Activated CD4-positive, alpha-beta T cell treated with anti-CD3 and anti-CD28 coated beads, Interleukin-10, Interleukin-2, amounts not matched to agents 100 ng/mL and 50 ng/mL, durations not matched to agents 16 hours and 8 hours (primary cell): ENCODE results near the gene CA12.
A peak's percentile ranks its signal among the peaks of the same experiment; 100 is the strongest.

Experiments used
- DNase-seq: peaks from one replicate; pipeline ENCODE4 v3.0.0-alpha.2; 2020

Gene CA12

DNA sequence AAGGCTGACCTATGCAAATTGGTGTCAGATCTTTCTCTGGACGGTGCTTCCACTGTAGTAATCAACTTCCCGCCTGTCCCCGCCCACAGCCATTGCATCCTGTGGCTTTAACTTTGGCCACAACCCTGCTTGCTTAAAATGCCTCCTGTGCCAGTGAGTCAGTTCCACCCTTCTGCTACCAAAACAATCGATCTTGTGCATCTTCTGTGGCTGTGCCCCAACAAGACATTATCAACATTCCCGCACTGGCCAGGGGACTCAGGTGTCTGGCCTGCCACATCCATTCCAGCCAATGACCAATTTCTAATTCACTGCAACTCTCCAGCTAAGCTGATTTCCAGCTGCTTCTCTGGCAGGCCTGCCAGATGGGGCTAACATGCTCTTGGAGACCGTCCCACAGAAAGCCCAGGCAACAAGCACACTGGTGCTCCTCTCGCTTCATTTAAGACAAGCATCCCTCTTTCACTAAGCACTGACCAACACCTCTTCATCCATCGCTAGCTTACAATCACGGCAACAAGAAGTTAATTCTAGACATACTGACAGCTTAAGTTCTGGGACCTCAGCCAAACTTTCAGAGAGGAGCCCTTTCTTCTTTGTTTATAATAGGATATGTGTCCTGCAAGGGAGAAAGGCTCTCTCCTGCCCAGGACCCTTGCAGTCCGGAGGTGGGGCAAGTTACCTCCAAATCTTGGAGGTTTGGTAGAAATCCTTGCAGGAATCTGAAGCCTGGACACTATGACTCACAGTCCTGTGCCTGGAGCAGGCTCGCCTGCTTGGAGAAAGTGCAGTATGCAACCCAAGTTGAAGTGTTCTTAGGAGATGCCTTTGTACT lies 6.7 kb downstream of the CA12 start:
- DNase-seq = peak; percentile 79

GRCh38 chr15:63373866-63374548 lies 7.6 kb downstream of the CA12 start:
- DNase-seq = no peak

DNA sequence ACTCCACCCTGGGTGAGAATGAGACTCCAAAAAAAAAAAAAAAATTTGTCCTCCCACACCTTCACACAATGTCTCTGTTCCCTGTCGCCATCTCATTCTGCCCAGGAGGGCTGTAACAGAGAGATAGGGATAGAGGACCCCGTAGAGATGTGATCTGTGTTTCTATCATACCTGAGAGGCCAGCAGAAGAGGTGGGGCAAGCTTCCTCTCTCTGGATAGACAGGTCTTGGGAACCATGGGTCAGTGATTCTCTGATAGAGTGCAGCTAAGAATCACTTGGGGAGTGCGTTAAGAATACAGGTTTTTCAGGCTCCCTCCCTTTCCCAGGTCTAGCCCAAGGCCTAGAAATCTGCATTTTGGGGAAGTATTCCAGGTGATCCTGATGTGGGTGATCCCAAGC lies 8.3 kb downstream of the CA12 start:
- no peak for DNase-seq

GRCh38 chr15:63372753-63373152 lies 8.9 kb downstream of the CA12 start:
- DNase-seq = no peak

- DNase-seq = peak; percentile 62
Measured at GRCh38 chr15:63372018-63372705, 9.5 kb downstream of the CA12 start.

- DNase-seq = peak; percentile 31
Measured at GRCh38 chr15:63371297-63371918, 10.2 kb downstream of the CA12 start.

- no peak for DNase-seq
Measured at GRCh38 chr15:63370764-63371163, 10.9 kb downstream of the CA12 start.

- no peak for DNase-seq
Measured at GRCh38 chr15:63369781-63370180, 11.9 kb downstream of the CA12 start.

DNA sequence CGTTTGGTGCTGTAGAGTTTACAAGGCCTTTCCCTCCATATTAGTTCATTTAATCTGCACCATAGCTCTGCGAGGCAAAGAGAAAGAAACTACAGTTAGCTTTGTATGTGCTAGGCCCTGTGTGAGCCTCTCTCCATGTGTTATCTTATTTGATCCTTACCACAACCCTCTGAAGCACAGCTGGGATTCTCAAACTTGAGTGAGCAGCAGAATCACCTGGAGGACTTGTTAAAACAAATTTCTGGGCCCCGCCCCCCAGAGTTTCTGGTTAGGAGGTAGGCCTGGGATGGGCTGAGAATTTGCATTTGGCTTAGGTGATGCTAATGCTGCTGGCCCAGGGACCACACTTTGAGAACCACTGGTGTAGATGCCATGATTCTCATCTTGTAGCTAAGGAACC lies 12.3 kb downstream of the CA12 start:
- no peak for DNase-seq

DNA sequence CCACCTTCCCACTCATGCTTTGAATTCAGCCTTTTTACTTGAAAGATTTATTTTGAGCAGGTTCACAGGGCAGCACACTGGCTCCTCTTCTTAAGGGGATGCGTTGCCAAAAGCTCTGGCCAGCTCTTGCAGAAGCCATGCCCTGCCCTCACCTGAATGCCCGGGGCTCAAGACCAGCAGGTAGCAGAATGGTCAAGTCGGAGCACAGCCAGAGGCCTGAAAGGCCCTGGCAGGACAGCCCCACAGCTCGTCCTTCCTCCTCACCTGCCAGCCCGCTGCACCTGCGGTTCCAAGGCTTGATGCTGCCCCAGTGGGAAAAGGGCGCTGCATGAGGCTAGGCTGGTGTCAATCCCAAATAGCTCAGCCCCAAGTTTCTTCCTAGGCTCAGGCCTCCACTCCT lies 13.1 kb downstream of the CA12 start:
- no peak for DNase-seq

DNA sequence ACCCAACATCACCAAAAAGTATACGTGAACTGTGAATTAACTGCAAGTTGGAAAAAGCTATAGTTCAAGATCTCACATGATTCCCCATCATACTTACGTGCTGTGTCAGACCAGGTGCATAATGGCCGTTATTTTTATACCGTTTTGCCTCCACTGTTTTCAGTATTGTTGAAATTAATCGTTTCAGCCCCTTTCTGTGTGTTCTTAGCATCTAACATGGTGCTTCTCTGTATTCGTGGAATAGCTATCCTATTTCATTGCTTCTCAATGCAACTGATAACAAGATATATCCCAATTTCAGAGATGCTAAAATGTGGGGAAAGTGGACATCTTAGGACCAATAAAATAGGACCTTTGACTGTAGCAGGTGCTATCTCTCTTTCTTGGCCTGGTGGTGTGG lies 13.7 kb downstream of the CA12 start:
- DNase-seq = no peak

DNA sequence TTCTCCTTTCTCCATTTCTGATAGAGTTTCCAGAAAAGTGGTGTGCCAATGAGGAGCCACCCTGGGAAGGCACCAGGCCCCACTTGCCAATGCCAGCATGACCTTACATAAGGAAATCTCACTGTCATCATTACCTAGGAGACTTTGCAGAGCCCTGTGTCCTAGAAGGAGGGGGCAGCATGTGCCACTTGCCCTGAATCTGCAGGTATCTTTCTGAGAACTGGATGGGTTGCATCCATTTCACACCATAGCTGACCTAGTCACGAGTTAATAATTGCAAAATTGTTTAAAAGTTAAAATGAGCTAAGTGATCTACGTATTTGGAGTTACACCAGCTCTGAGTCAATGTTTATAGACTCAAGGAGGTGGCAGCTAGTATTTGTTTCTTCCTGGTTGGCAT lies 14.3 kb downstream of the CA12 start:
- DNase-seq = no peak

DNA sequence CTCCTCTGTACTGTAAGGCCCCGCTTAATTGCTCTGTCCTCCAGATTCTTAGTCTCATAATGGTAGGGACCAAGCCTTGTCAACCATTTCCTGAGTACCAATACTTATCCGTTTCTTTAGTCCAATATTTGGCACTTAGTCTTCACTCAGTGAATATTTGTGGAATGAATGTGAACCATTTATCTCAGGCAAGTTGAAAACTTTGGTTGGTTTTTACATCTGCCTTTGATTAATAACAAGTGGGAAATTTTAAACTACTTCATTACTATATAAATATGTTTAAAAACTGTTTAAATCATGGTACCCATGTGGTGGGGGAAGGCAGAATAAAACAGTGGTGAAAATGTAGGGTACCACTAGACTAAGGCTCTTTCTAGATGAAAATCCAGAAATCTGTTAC lies 15.2 kb downstream of the CA12 start:
- no peak for DNase-seq

DNA sequence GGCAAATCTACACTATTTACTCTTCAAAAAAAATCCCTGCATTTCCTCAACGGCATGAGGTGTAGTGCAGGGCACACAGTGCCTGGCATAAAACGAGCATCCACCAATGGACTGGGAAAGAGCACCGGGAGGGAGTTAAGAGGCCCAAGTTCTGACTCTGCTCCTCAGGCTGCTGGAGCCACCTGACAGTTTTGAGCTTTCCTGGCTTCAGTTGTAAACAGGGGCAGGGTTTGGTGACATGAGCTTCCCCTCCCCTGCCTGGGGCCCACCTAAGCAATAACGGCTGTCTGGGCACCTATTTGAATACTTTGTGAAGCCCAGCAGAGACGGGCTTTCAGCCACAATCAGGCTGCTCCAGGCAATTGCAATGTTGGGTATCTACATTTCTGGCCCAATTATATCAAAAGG lies 16.4 kb downstream of the CA12 start:
- no peak for DNase-seq

DNA sequence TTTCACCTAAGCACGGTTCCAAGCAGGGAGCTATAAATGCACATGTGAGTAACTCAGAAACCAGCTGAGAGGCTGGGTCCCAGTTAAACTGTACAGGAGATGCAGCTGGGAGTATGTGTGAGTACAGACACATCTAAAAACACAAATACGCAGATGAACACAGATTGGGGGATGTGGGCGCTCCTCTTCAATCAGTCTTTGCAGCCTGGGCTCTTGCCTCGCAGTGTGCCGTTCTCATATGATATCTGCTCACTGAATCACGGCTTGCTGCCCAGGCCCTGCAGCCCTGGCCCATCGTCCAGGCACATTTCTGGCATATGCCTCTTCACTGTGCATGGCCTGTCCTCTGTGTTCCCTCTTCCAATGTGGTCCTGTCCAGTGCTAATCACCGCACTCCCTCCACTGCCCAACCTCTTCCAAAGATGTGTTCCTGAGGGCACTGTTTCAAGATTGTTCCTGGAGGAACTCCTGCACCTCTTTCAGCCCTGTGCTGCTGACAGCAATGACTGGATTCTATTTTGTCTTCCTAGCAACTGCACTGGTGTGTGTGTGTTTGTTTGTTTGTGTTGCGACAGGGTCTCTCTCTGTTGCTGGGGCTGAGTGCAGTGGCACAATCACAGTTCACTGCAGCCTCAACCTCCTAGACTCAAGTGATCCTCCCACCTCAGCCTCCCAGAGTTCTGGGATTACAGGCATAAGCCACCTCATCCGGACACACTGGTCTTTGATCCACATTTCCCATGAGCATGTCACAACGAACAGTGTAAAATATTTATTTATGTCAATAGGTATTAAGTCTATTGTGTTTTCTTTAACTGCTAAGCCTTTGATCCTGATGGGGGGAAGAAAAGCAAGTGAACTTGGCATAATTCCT lies 17.0 kb downstream of the CA12 start:
- DNase-seq = no peak

- no peak for DNase-seq
Measured at GRCh38 chr15:63363292-63363691, 18.4 kb downstream of the CA12 start.

- DNase-seq = no peak
Measured at GRCh38 chr15:63362885-63363284, 18.8 kb downstream of the CA12 start.

GRCh38 chr15:63362196-63362595 lies 19.4 kb downstream of the CA12 start:
- no peak for DNase-seq

- DNase-seq = no peak
Measured at GRCh38 chr15:63360170-63360569, 21.5 kb downstream of the CA12 start.

- DNase-seq = no peak
Measured at GRCh38 chr15:63358241-63359029, 23.2 kb downstream of the CA12 start.

DNA sequence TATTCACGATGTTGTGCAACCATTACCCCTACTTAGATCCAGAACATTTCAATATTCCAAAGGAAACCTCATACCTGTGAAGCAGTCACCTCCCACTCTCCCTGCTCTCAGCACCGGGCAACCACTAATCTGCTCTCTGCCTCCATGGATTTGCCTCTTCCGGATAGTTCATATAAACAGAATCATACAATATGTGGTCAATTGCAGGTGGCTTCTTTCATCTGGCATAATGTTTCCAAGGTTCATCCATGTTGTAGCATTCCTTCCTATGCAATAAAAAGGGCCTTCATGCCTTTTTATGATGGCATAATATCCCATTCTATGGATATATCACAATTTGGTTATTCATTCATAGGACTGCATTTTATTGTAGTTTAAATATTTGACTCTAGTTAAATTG lies 23.9 kb downstream of the CA12 start:
- DNase-seq = no peak

DNA sequence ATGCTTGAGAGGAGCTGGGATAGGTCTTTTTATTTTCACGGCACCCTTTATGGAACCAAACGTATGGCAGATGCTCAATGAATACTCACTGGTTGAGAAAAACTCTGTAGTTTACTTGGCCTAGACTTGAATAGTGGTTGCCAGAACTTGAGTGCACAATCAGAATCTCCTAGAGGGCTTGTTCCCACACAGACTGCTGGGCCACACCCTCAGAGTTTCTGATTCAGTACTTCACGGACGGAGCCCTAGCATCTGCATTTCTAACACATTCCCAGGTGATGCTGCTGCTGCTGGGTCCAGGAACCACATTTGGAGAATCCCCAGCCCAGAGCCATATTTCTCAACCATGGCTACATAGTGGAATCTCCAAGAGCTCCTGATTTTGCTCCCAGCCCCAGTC lies 24.6 kb downstream of the CA12 start:
- no peak for DNase-seq
